Gastroesophageal sphincter (tissue), 3 donors: ENCODE measurements around the gene ODAD4.

ENCODE experiments used
- CTCF ChIP-seq, 4 experiments: fragments of 200-600 bp in 2 of 4; fragments of 450-650 bp in 2 of 4; sonication (generic) in 1 of 4; IDR thresholded peaks; one replicate each; pipeline ENCODE4 v1.5.1; 2017 to 2019; ENCODE audit warnings: antibody characterized with exemption in 4 of 4, mild to moderate bottlenecking in 2 of 4, moderate library complexity in 2 of 4
- EP300 ChIP-seq: sonication (generic); formaldehyde crosslinking; IDR thresholded peaks from one replicate; pipeline ENCODE4 v1.6.1; 2017; ENCODE audit warnings: antibody characterized with exemption, mild to moderate bottlenecking
- POLR2A ChIP-seq, 2 donors: fragments of 450-650 bp; IDR thresholded peaks; one replicate each; pipeline ENCODE4 v1.6.1; 2017; ENCODE audit warnings: antibody characterized with exemption in 2 of 2, mild to moderate bottlenecking in 2 of 2, moderate library complexity in 1 of 2
- POLR2AphosphoS5 ChIP-seq: sonication (generic); formaldehyde crosslinking; IDR thresholded peaks from one replicate; pipeline ENCODE4 v1.6.1; 2017; ENCODE audit warnings: antibody characterized with exemption

GRCh38 chr17:41972571-41973407 lies 42.4 kb downstream of the ODAD4 start:
- no peak for TF ChIP-seq POLR2A (IDR thresholded peaks at IDR 0.05)
- TF ChIP-seq CTCF (IDR thresholded peaks at IDR 0.05): no peak
- no peak for TF ChIP-seq POLR2AphosphoS5
- no peak for TF ChIP-seq EP300
